ENCODE measurements around the gene RAP1GAP.

RAP1GAP gene

GRCh38 chr1:21661886-21662285 lies 7.3 kb downstream of the RAP1GAP start:
- no peak for DNase-seq

GRCh38 chr1:21659924-21660326 lies 9.2 kb downstream of the RAP1GAP start:
- DNase-seq: no peak

- DNase-seq: peak; percentile 70
Measured at GRCh38 chr1:21659099-21659923, 9.8 kb downstream of the RAP1GAP start.

GRCh38 chr1:21657456-21658190 lies 11.5 kb downstream of the RAP1GAP start:
- DNase-seq: no peak

GRCh38 chr1:21655748-21656147 lies 13.4 kb downstream of the RAP1GAP start:
- no peak for DNase-seq

- no peak for DNase-seq
Measured at GRCh38 chr1:21655259-21655658, 13.9 kb downstream of the RAP1GAP start.

- DNase-seq: no peak
Measured at GRCh38 chr1:21654209-21654608, 14.9 kb downstream of the RAP1GAP start.

- no peak for DNase-seq
Measured at GRCh38 chr1:21653744-21654100, 15.4 kb downstream of the RAP1GAP start.

- no peak for DNase-seq
Measured at GRCh38 chr1:21652937-21653743, 16.0 kb downstream of the RAP1GAP start.

- DNase-seq: no peak
Measured at GRCh38 chr1:21652101-21652936, 16.8 kb downstream of the RAP1GAP start.

GRCh38 chr1:21651214-21652042 lies 17.7 kb downstream of the RAP1GAP start:
- peak; percentile 49 for DNase-seq

GRCh38 chr1:21650400-21650799 lies 18.8 kb downstream of the RAP1GAP start:
- DNase-seq: no peak

- DNase-seq: no peak
Measured at GRCh38 chr1:21649315-21649714, 19.8 kb downstream of the RAP1GAP start.

GRCh38 chr1:21648791-21649190 lies 20.4 kb downstream of the RAP1GAP start:
- no peak for DNase-seq

GRCh38 chr1:21648352-21648730 lies 20.8 kb downstream of the RAP1GAP start:
- no peak for DNase-seq

- DNase-seq: no peak
Measured at GRCh38 chr1:21647431-21648351, 21.5 kb downstream of the RAP1GAP start.

GRCh38 chr1:21645550-21645949 lies 23.6 kb downstream of the RAP1GAP start:
- no peak for DNase-seq

- DNase-seq: no peak
Measured at GRCh38 chr1:21644906-21645305, 24.3 kb downstream of the RAP1GAP start.

GRCh38 chr1:21644348-21644747 lies 24.8 kb downstream of the RAP1GAP start:
- DNase-seq: no peak

- no peak for DNase-seq
Measured at GRCh38 chr1:21643624-21644023, 25.5 kb downstream of the RAP1GAP start.

All from stimulated activated CD4-positive, alpha-beta T cell treated with anti-CD3 and anti-CD28 coated beads, Interleukin-12 subunit alpha, Interleukin-12 subunit beta, amount 100 ng/mL, for 4 hours (primary cell).